Memory B cell (primary cell): ENCODE results near the gene CCDC27.

Source experiments
- ATAC-seq: fragments of 150-1000 bp; cut with Tn5 transposase; 2 replicates; pipeline ENCODE4 v1.10.0; 2021; ENCODE audit warnings: low read depth, mild to moderate bottlenecking, moderate library complexity
- DNase-seq, 2 donors: peaks; one replicate each; pipeline ENCODE4 v3.0.0; 2022; ENCODE audit warnings: low spot score in 2 of 2
- H3K27ac Mint-ChIP-seq: one replicate; pipeline ENCODE4 v1.8.0; 2022; ENCODE audit warnings: mild to moderate bottlenecking, moderate library complexity, mixed read lengths
- H3K27me3 Mint-ChIP-seq: one replicate; pipeline ENCODE4 v1.8.0; 2022; ENCODE audit warnings: mixed read lengths
- H3K36me3 Mint-ChIP-seq: one replicate; pipeline ENCODE4 v1.8.0; 2022; ENCODE audit warnings: mild to moderate bottlenecking, mixed read lengths
- H3K4me1 Mint-ChIP-seq: one replicate; pipeline ENCODE4 v1.8.0; 2022; ENCODE audit warnings: mixed read lengths
- H3K4me3 Mint-ChIP-seq: one replicate; pipeline ENCODE4 v1.8.0; 2022; ENCODE audit warnings: mild to moderate bottlenecking, moderate library complexity, mixed read lengths
- H3K9me3 Mint-ChIP-seq: one replicate; pipeline ENCODE4 v1.8.0; 2022; ENCODE audit warnings: mixed read lengths

CCDC27 gene

GRCh38 chr1:3775490-3776230, 23.4 kb downstream of the CCDC27 start:
- peak overlapping the region; percentile 56 for H3K4me3 Mint-ChIP-seq
- H3K27me3 Mint-ChIP-seq = no peaks in the 10 kb centered on the region

GRCh38 chr1:3776231-3776961, 24.1 kb downstream of the CCDC27 start:
- Mint-ChIP-seq H3K4me3 (no peak overlapping the region), H3K9me3 (no peaks in the 10 kb centered on the region), H3K27ac (no peak overlapping the region), H3K27me3 (no peaks in the 10 kb centered on the region), H3K4me1 (peaks cover 15% of the 10 kb centered on the region), H3K36me3 (peaks cover 13% of the 10 kb centered on the region)
- ATAC-seq (no peak), DNase-seq (no peak)

More at GRCh38 chr1:3775490-3776230, 23.4 kb downstream of the CCDC27 start:
- DNase-seq (peak in 1 of 2 donors; percentile 48), ATAC-seq (peak; percentile 50)
- Mint-ChIP-seq H3K27ac (no peak overlapping the region), H3K36me3 (peaks cover 10% of the 10 kb centered on the region), H3K4me1 (peaks cover 15% of the 10 kb centered on the region), H3K9me3 (no peaks in the 10 kb centered on the region)

- Mint-ChIP-seq H3K27me3 (no peaks in the 10 kb centered on the region), H3K4me1 (peaks cover 11% of the 10 kb centered on the region), H3K9me3 (no peaks in the 10 kb centered on the region), H3K4me3 (no peak overlapping the region), H3K27ac (no peak overlapping the region), H3K36me3 (peaks cover 16% of the 10 kb centered on the region)
- ATAC-seq (no peak), DNase-seq (no peak)
These were observed 24.9 kb downstream of the CCDC27 start for GRCh38 chr1:3777078-3777547.

- no peak overlapping the region for H3K27ac Mint-ChIP-seq
- DNase-seq = no peak
- no peak overlapping the region for H3K4me3 Mint-ChIP-seq
- peaks cover 18% of the 10 kb centered on the region for H3K36me3 Mint-ChIP-seq
- no peak for ATAC-seq
- H3K9me3 Mint-ChIP-seq = no peaks in the 10 kb centered on the region
- no peaks in the 10 kb centered on the region for H3K27me3 Mint-ChIP-seq
- peaks cover 11% of the 10 kb centered on the region for H3K4me1 Mint-ChIP-seq
These were observed 25.7 kb downstream of the CCDC27 start for GRCh38 chr1:3777647-3778589.

GRCh38 chr1:3778590-3779264, 26.5 kb downstream of the CCDC27 start:
- DNase-seq (no peak), ATAC-seq (no peak)
- H3K36me3 Mint-ChIP-seq = peaks cover 19% of the 10 kb centered on the region
- no peaks in the 10 kb centered on the region for H3K27me3 Mint-ChIP-seq
- peaks cover 11% of the 10 kb centered on the region for H3K4me1 Mint-ChIP-seq
- no peaks in the 10 kb centered on the region for H3K9me3 Mint-ChIP-seq
- no peak overlapping the region for H3K4me3 Mint-ChIP-seq
- H3K27ac Mint-ChIP-seq = no peak overlapping the region

- H3K36me3 Mint-ChIP-seq = peaks cover 21% of the 10 kb centered on the region
- ATAC-seq (no peak), DNase-seq (no peak)
- H3K9me3 Mint-ChIP-seq = no peaks in the 10 kb centered on the region
- H3K4me1 Mint-ChIP-seq = peaks cover 11% of the 10 kb centered on the region
- H3K4me3 Mint-ChIP-seq = no peak overlapping the region
- no peak overlapping the region for H3K27ac Mint-ChIP-seq
- H3K27me3 Mint-ChIP-seq = no peaks in the 10 kb centered on the region
These were observed 27.1 kb downstream of the CCDC27 start for GRCh38 chr1:3779265-3779911.

- peaks cover 21% of the 10 kb centered on the region for H3K36me3 Mint-ChIP-seq
These were observed 27.7 kb downstream of the CCDC27 start for GRCh38 chr1:3779912-3780416.

GRCh38 chr1:3780901-3781300, 28.7 kb downstream of the CCDC27 start:
- peaks cover 26% of the 10 kb centered on the region for H3K36me3 Mint-ChIP-seq
- DNase-seq (no peak), ATAC-seq (no peak)
- H3K4me1 Mint-ChIP-seq = peaks cover 2% of the 10 kb centered on the region
- H3K27ac Mint-ChIP-seq = no peak overlapping the region
- H3K4me3 Mint-ChIP-seq = no peak overlapping the region
- no peaks in the 10 kb centered on the region for H3K9me3 Mint-ChIP-seq
- H3K27me3 Mint-ChIP-seq = no peaks in the 10 kb centered on the region

More at GRCh38 chr1:3779912-3780416, 27.7 kb downstream of the CCDC27 start:
- Mint-ChIP-seq H3K27me3 (no peaks in the 10 kb centered on the region), H3K27ac (no peak overlapping the region), H3K4me1 (peaks cover 11% of the 10 kb centered on the region), H3K4me3 (no peak overlapping the region), H3K9me3 (no peaks in the 10 kb centered on the region)
- no peak for DNase-seq
- ATAC-seq = no peak

- no peak overlapping the region for H3K4me3 Mint-ChIP-seq
- no peaks in the 10 kb centered on the region for H3K9me3 Mint-ChIP-seq
- H3K27me3 Mint-ChIP-seq = no peaks in the 10 kb centered on the region
- peaks cover 32% of the 10 kb centered on the region for H3K36me3 Mint-ChIP-seq
- no peak for DNase-seq
- ATAC-seq = no peak
- H3K27ac Mint-ChIP-seq = no peak overlapping the region
- peaks cover 9% of the 10 kb centered on the region for H3K4me1 Mint-ChIP-seq
These were observed 31.6 kb downstream of the CCDC27 start for GRCh38 chr1:3783651-3784474.

GRCh38 chr1:3785045-3785444, 32.8 kb downstream of the CCDC27 start:
- no peak for DNase-seq
- Mint-ChIP-seq H3K27ac (no peak overlapping the region), H3K36me3 (peaks cover 27% of the 10 kb centered on the region), H3K4me3 (no peak overlapping the region), H3K27me3 (no peaks in the 10 kb centered on the region), H3K9me3 (no peaks in the 10 kb centered on the region), H3K4me1 (peaks cover 9% of the 10 kb centered on the region)
- no peak for ATAC-seq

- peaks cover 22% of the 10 kb centered on the region for H3K36me3 Mint-ChIP-seq
- no peak overlapping the region for H3K4me3 Mint-ChIP-seq
- ATAC-seq (no peak), DNase-seq (no peak)
- H3K27me3 Mint-ChIP-seq = no peaks in the 10 kb centered on the region
- H3K9me3 Mint-ChIP-seq = no peaks in the 10 kb centered on the region
- H3K27ac Mint-ChIP-seq = no peak overlapping the region
- H3K4me1 Mint-ChIP-seq = peaks cover 9% of the 10 kb centered on the region
These were observed 33.4 kb downstream of the CCDC27 start for GRCh38 chr1:3785456-3786157.
